Gastrocnemius medialis (tissue), 4 donors: Measurements from ENCODE around the gene SPOCK1.

Experiments used
- POLR2A ChIP-seq, 2 donors: fragments of 450-650 bp; IDR thresholded peaks; one replicate each; pipeline ENCODE4 v1.6.1; 2017; ENCODE audit warnings: antibody characterized with exemption in 2 of 2, mild to moderate bottlenecking in 2 of 2, moderate library complexity in 2 of 2
- TF ChIP-seq, protein P1 (sequence below), 5 experiments: fragments of 450-650 bp in 3 of 5; fragments of 200-600 bp in 2 of 5; sonication (generic) in 2 of 5; IDR thresholded peaks in 4 of 5; conservative IDR thresholded peaks in 1 of 5; 1 replicate in 4 of 5; 2 replicates in 1 of 5; pipeline ENCODE4 v1.5.1; 2016 to 2019; ENCODE audit warnings: antibody characterized with exemption in 5 of 5, mild to moderate bottlenecking in 3 of 5, moderate library complexity in 3 of 5

GRCh38 chr5:137360607-137361006 lies 138.5 kb downstream of the SPOCK1 start:
- TF ChIP-seq, protein P1, sequence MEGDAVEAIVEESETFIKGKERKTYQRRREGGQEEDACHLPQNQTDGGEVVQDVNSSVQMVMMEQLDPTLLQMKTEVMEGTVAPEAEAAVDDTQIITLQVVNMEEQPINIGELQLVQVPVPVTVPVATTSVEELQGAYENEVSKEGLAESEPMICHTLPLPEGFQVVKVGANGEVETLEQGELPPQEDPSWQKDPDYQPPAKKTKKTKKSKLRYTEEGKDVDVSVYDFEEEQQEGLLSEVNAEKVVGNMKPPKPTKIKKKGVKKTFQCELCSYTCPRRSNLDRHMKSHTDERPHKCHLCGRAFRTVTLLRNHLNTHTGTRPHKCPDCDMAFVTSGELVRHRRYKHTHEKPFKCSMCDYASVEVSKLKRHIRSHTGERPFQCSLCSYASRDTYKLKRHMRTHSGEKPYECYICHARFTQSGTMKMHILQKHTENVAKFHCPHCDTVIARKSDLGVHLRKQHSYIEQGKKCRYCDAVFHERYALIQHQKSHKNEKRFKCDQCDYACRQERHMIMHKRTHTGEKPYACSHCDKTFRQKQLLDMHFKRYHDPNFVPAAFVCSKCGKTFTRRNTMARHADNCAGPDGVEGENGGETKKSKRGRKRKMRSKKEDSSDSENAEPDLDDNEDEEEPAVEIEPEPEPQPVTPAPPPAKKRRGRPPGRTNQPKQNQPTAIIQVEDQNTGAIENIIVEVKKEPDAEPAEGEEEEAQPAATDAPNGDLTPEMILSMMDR (IDR thresholded peaks at IDR 0.05 in 4 of 5, conservative IDR thresholded peaks at IDR 0.05 in 1 of 5): no peak
- TF ChIP-seq POLR2A (IDR thresholded peaks at IDR 0.05): no peak
